ENCODE measurements around the gene PTCH2.

Gene PTCH2

GRCh38 chr1:44821240-44821715 lies 21.8 kb downstream of the PTCH2 start:
- TF ChIP-seq, protein P1, sequence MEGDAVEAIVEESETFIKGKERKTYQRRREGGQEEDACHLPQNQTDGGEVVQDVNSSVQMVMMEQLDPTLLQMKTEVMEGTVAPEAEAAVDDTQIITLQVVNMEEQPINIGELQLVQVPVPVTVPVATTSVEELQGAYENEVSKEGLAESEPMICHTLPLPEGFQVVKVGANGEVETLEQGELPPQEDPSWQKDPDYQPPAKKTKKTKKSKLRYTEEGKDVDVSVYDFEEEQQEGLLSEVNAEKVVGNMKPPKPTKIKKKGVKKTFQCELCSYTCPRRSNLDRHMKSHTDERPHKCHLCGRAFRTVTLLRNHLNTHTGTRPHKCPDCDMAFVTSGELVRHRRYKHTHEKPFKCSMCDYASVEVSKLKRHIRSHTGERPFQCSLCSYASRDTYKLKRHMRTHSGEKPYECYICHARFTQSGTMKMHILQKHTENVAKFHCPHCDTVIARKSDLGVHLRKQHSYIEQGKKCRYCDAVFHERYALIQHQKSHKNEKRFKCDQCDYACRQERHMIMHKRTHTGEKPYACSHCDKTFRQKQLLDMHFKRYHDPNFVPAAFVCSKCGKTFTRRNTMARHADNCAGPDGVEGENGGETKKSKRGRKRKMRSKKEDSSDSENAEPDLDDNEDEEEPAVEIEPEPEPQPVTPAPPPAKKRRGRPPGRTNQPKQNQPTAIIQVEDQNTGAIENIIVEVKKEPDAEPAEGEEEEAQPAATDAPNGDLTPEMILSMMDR (IDR thresholded peaks at IDR 0.05; ENCODE audit: control extremely low read depth, extremely low read depth, low read depth, missing control alignments): no peak
- no peak for DNase-seq (ENCODE audit: extremely low spot score)
- ChIA-PET POLR2A (interaction anchor here (0.5 to 5.5 kb wide), 6 partner anchors 10 to 100 kb away, joined by 3 to 120 read pairs (median 3); partner anchors contain the start of genes BTBD19, DYNLT4 and PLK3), CTCF (interaction anchor here (0.8 to 5.4 kb wide), 10 partner anchors 9 to 190 kb away, joined by 3 to 42 read pairs (median 6); partner anchors contain the start of genes BTBD19, DYNLT4, HECTD3 and PLK3)

DNA sequence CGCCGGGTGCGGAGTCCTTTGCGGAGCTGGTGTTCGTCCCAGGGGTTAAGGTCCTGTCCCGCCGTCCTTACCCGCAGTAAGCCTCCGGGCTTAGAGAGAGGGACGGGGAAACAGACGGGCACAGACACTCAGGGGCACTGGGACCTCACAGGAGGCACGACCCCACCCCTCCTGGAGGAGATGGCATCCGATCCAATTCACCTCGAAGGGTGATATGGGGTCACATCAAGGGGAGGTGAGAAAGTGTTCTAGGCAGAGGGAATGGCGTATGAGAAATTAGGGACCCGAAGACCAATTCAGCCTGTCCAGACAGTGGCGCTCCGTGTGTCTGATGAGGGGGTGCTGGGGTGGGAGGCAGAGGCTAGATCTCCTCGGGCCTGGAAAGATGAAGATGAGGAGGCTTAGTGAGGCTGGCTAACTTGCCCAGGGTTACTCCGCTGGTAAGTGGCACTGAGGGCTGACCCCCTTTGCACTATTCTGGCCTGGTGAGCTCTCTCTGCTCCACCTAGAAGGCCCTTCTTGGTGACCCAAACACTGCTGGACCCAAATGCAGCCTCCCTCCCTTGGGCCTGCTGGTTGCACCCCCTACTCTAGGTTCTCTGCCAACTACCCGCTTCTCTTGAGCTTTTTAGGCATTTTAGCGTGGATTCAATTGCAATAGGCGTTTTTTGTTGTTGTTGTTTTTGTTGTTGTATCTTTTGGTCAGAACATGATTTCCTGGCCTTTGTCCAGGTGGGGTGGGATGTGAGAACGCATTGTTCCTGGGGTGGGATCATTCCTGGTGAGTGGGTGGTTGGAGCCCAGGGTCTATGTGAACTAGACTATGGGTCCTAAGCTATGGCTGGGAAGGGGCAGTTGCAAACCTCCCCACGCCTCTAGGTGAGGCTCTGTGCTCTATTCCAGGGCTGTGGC lies 22.5 kb downstream of the PTCH2 start:
- POLR2A ChIA-PET: interaction anchor here (0.7 to 5.5 kb wide), 8 partner anchors 11 to 99 kb away, joined by 3 to 120 read pairs (median 3); partner anchors contain the start of genes BTBD19, DYNLT4 and PLK3
- TF ChIP-seq, protein P1 (IDR thresholded peaks at IDR 0.05; ENCODE audit: control extremely low read depth, extremely low read depth, low read depth, missing control alignments): no peak
- CTCF ChIA-PET: interaction anchor here (0.9 to 5.4 kb wide), 10 partner anchors 10 to 480 kb away, joined by 3 to 42 read pairs (median 6); partner anchors contain the start of genes BTBD19, DYNLT4, HECTD3 and PLK3
- DNase-seq (ENCODE audit: extremely low spot score): no peak

GRCh38 chr1:44819608-44820327 lies 23.3 kb downstream of the PTCH2 start:
- TF ChIP-seq, protein P1 (IDR thresholded peaks at IDR 0.05; ENCODE audit: control extremely low read depth, extremely low read depth, low read depth, missing control alignments): peak; percentile 8
- ChIA-PET CTCF (interaction anchor here (0.9 to 5.4 kb wide), 12 partner anchors 10 to 705 kb away, joined by 3 to 42 read pairs (median 4); partner anchors contain the start of genes BTBD19, DYNLT4, PLK3 and RNU5D-1), POLR2A (interaction anchor here (0.7 to 5.5 kb wide), 42 partner anchors 12 to 1442 kb away, joined by 3 to 120 read pairs (median 5); partner anchors contain the start of genes ARMH1, BEST4, BTBD19 and DYNLT4)
- DNase-seq (ENCODE audit: extremely low spot score): peak; percentile 91

GRCh38 chr1:44819196-44819607 lies 23.9 kb downstream of the PTCH2 start:
- ChIA-PET POLR2A (interaction anchor here (0.5 to 5.5 kb wide), 40 partner anchors 11 to 1442 kb away, joined by 3 to 120 read pairs (median 5); partner anchors contain the start of genes ARMH1, BEST4, BTBD19 and DYNLT4), CTCF (interaction anchor here (0.9 to 5.4 kb wide), 13 partner anchors 11 to 706 kb away, joined by 3 to 42 read pairs (median 5); partner anchors contain the start of genes BTBD19, DYNLT4, PLK3 and RNU5D-1)
- TF ChIP-seq, protein P1 (IDR thresholded peaks at IDR 0.05; ENCODE audit: control extremely low read depth, extremely low read depth, low read depth, missing control alignments): no peak
- DNase-seq (ENCODE audit: extremely low spot score): no peak

DNA sequence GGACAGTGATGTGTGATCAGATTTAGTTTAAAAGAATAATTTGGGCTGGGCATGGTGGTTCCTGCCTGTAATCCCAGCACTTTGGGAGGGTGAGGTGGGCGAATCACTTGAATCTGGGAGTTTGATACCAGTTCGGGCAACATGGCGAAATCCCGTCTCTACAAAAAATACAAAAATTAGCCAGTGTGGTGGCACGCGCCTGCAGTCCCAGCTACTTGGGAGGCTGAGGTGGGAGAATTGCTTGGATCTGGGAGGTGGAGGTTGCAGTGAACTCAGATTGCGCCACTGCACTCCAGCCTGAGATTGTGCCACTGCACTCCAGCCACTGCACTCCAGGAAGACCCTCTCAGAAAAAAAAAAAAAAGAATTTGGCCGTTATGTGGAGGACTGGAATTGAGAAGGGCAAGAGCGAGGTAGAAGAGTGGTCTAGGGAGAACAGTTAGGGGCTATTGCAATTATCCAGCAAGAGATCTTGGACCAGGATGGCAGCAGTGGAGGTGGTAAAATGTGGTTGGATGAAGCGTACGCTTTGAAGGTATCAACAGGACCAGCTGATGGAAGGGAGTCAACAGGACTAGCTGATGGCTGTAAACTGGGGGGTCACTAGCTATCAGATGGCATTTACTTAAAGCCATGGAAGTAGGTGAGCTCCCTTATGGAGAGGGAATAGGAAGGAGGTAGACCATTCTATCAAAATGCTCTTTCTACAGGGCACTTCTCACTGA lies 25.1 kb downstream of the PTCH2 start:
- ChIA-PET POLR2A (interaction anchor here (0.6 to 5.5 kb wide), 11 partner anchors 9 to 519 kb away, joined by 3 to 120 read pairs (median 9); partner anchors contain the start of genes ARMH1, BEST4, BTBD19 and DYNLT4), CTCF (interaction anchor here (0.7 to 5.4 kb wide), 9 partner anchors 9 to 96 kb away, joined by 3 to 42 read pairs (median 7); partner anchors contain the start of genes BTBD19, DYNLT4, PLK3 and RNU5D-1)
- DNase-seq (ENCODE audit: extremely low spot score): no peak
- TF ChIP-seq, protein P1 (IDR thresholded peaks at IDR 0.05; ENCODE audit: control extremely low read depth, extremely low read depth, low read depth, missing control alignments): no peak

All from GM10248 (cell line).